Measurements from ENCODE around the gene MSRB1. TPM values are rescaled to one million over a fixed set of nuclear protein-coding genes. Genes with fewer than 3 reads are reported as not detected.

Gene MSRB1
- total and polyA plus RNA-seq, 2 of the 13 experiments (the other 11 are each of a cell fraction or from before 2014, with no cell fraction given): 32.1 to 75.4 TPM

DNA sequence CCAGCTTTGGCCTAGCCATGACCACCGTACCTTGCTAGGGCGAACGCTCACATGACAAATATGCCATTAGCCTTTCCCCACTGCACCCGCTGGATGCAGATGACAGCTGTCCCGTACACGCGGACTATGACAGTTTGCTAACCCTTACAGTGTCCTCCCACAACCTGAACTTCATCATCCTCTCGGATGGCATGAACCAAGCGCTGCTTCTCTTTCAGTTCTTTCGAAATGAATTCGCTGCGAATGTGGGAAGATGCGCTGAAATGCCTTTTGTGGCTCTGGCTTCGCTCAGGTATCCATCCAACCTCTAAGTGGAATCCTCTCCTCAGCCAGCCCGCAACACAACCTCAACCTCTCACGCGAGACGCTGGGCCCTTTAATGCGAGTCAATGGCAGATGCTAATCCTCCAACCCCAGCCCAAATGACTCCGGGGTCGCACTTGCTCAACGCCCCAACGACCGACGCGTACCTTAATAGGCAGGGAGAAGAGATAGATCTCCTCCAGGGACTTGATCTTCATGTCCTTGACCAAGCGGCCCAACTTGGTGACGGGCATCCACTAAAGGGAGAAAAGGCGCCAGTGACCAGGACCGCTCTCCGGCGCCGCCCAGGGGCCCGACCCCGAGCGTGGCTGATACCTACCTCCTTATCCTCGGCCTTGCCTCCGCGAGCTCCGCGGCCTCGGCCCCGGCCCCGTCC, 21.0 kb upstream of the MSRB1 start (continued):
- TF ChIP-seq, protein P1, sequence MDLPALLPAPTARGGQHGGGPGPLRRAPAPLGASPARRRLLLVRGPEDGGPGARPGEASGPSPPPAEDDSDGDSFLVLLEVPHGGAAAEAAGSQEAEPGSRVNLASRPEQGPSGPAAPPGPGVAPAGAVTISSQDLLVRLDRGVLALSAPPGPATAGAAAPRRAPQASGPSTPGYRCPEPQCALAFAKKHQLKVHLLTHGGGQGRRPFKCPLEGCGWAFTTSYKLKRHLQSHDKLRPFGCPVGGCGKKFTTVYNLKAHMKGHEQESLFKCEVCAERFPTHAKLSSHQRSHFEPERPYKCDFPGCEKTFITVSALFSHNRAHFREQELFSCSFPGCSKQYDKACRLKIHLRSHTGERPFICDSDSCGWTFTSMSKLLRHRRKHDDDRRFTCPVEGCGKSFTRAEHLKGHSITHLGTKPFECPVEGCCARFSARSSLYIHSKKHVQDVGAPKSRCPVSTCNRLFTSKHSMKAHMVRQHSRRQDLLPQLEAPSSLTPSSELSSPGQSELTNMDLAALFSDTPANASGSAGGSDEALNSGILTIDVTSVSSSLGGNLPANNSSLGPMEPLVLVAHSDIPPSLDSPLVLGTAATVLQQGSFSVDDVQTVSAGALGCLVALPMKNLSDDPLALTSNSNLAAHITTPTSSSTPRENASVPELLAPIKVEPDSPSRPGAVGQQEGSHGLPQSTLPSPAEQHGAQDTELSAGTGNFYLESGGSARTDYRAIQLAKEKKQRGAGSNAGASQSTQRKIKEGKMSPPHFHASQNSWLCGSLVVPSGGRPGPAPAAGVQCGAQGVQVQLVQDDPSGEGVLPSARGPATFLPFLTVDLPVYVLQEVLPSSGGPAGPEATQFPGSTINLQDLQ (CRISPR knock-in tag; IDR thresholded peaks at IDR 0.05): no peak
- TF ChIP-seq SMARCE1 (IDR thresholded peaks at IDR 0.05; ENCODE audit: borderline replicate concordance) (no peak), NCOA5 (CRISPR knock-in tag; IDR thresholded peaks at IDR 0.05) (no peak), PHB2 (IDR thresholded peaks at IDR 0.05; ENCODE audit: partially characterized antibody) (no peak), FOSL2 (CRISPR knock-in tag; IDR thresholded peaks at IDR 0.05) (0 out of 2 replicates have a peak, but pooled peaks have one; percentile 4), ZNF251 (CRISPR knock-in tag; IDR thresholded peaks at IDR 0.05) (no peak), ZNF335 (CRISPR knock-in tag; IDR thresholded peaks at IDR 0.05) (0 out of 2 replicates have a peak, but pooled peaks have one; percentile 2), NBN (conservative IDR thresholded peaks at IDR 0.05) (no peak), ZNF207 (IDR thresholded peaks at IDR 0.05; ENCODE audit: borderline replicate concordance) (no peak), ZNF720 (CRISPR knock-in tag; IDR thresholded peaks at IDR 0.05) (no peak), ZNF777 (CRISPR knock-in tag; IDR thresholded peaks at IDR 0.05) (peak; percentile 12; the same call in 1 of the 2 replicates), CENPX (CRISPR knock-in tag; IDR thresholded peaks at IDR 0.05) (no peak), MYNN (CRISPR knock-in tag; IDR thresholded peaks at IDR 0.05; ENCODE audit: low read depth) (no peak), MAF1 (CRISPR knock-in tag; IDR thresholded peaks at IDR 0.05; ENCODE audit: borderline replicate concordance) (no peak), TCF7L2 (IDR thresholded peaks at IDR 0.05; ENCODE audit: low read depth, low read length) (no peak), PRPF4 (IDR thresholded peaks at IDR 0.05; ENCODE audit: low read depth, low read length, poor library complexity, severe bottlenecking) (no peak), ZNF530 (CRISPR knock-in tag; IDR thresholded peaks at IDR 0.05; ENCODE audit: low read depth) (no peak), ZNF879 (CRISPR knock-in tag; IDR thresholded peaks at IDR 0.05) (no peak)
- TF ChIP-seq, protein P2, sequence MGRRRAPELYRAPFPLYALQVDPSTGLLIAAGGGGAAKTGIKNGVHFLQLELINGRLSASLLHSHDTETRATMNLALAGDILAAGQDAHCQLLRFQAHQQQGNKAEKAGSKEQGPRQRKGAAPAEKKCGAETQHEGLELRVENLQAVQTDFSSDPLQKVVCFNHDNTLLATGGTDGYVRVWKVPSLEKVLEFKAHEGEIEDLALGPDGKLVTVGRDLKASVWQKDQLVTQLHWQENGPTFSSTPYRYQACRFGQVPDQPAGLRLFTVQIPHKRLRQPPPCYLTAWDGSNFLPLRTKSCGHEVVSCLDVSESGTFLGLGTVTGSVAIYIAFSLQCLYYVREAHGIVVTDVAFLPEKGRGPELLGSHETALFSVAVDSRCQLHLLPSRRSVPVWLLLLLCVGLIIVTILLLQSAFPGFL (CRISPR knock-in tag; IDR thresholded peaks at IDR 0.05): no peak
- TF ChIP-seq, protein P3, sequence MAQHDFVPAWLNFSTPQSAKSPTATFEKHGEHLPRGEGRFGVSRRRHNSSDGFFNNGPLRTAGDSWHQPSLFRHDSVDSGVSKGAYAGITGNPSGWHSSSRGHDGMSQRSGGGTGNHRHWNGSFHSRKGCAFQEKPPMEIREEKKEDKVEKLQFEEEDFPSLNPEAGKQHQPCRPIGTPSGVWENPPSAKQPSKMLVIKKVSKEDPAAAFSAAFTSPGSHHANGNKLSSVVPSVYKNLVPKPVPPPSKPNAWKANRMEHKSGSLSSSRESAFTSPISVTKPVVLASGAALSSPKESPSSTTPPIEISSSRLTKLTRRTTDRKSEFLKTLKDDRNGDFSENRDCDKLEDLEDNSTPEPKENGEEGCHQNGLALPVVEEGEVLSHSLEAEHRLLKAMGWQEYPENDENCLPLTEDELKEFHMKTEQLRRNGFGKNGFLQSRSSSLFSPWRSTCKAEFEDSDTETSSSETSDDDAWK (CRISPR knock-in tag; IDR thresholded peaks at IDR 0.05): no peak
- TF ChIP-seq, protein P4, sequence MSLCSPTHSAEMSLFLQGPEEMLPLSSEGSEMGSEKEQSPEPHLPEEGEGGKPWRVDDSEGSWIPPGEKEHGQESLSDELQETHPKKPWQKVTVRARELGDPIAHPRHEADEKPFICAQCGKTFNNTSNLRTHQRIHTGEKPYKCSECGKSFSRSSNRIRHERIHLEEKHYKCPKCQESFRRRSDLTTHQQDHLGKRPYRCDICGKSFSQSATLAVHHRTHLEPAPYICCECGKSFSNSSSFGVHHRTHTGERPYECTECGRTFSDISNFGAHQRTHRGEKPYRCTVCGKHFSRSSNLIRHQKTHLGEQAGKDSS (CRISPR knock-in tag; IDR thresholded peaks at IDR 0.05; ENCODE audit: borderline replicate concordance, low read depth): no peak
- TF ChIP-seq, protein P5, sequence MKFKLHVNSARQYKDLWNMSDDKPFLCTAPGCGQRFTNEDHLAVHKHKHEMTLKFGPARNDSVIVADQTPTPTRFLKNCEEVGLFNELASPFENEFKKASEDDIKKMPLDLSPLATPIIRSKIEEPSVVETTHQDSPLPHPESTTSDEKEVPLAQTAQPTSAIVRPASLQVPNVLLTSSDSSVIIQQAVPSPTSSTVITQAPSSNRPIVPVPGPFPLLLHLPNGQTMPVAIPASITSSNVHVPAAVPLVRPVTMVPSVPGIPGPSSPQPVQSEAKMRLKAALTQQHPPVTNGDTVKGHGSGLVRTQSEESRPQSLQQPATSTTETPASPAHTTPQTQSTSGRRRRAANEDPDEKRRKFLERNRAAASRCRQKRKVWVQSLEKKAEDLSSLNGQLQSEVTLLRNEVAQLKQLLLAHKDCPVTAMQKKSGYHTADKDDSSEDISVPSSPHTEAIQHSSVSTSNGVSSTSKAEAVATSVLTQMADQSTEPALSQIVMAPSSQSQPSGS (CRISPR knock-in tag; IDR thresholded peaks at IDR 0.05): no peak
- TF ChIP-seq, protein P6, sequence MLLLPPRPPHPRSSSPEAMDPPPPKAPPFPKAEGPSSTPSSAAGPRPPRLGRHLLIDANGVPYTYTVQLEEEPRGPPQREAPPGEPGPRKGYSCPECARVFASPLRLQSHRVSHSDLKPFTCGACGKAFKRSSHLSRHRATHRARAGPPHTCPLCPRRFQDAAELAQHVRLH (CRISPR knock-in tag; IDR thresholded peaks at IDR 0.05; ENCODE audit: borderline replicate concordance, low read depth): no peak

All from HepG2 (cell line).